WTC11 (cell line): ENCODE measurements around the gene RUNX1. TPM values are rescaled to one million over a fixed set of nuclear protein-coding genes. Genes with fewer than 3 reads are reported as not detected.

Experiments used
- ATAC-seq: fragments of 200-7000 bp; cut with Tn5 transposase; 2 replicates; pipeline ENCODE4 v1.10.0; 2021; ENCODE audit warnings: mild to moderate bottlenecking, moderate library complexity
- CTCF ChIA-PET: fragments of 300-600 bp; sonication (Branson Sonifier 250); formaldehyde crosslinking; loops from one replicate; lab custom pipeline; 2021; ENCODE audit warnings: antibody characterized with exemption; lab: Charles Lee
- POLR2A ChIA-PET: fragments of 350-600 bp; sonication (Branson Sonifier 250); formaldehyde crosslinking; loops from one replicate; lab custom pipeline; 2021; ENCODE audit warnings: antibody characterized with exemption; lab: Charles Lee
- DNase-seq: peaks from one replicate; pipeline ENCODE4 v3.0.0; 2021; ENCODE audit warnings: low spot score
- H3K27ac Mint-ChIP-seq: 2 replicates; pipeline ENCODE4 v1.8.0; 2021; ENCODE audit warnings: mixed read lengths
- H3K27me3 Mint-ChIP-seq: 2 replicates; pipeline ENCODE4 v1.8.0; 2021; ENCODE audit warnings: low read depth, mild to moderate bottlenecking, moderate library complexity, mixed read lengths
- H3K36me3 Mint-ChIP-seq: 2 replicates; pipeline ENCODE4 v1.8.0; 2021; ENCODE audit warnings: mixed read lengths
- H3K4me1 Mint-ChIP-seq: 2 replicates; pipeline ENCODE4 v1.8.0; 2022; ENCODE audit warnings: mixed read lengths
- H3K4me3 Mint-ChIP-seq: 2 replicates; pipeline ENCODE4 v1.8.0; 2021; ENCODE audit warnings: mild to moderate bottlenecking, moderate library complexity, mixed read lengths
- H3K9me3 Mint-ChIP-seq: 2 replicates; pipeline ENCODE4 v1.8.0; 2021; ENCODE audit warnings: mixed read lengths
- CREM ChIP-seq: sonication (generic); formaldehyde crosslinking; IDR thresholded peaks from 2 replicates; pipeline ENCODE4 v1.8.1; 2022; ENCODE audit warnings: mild to moderate bottlenecking, missing genetic modification reagents, moderate library complexity
- ESRRA ChIP-seq: sonication (generic); formaldehyde crosslinking; IDR thresholded peaks from 2 replicates; pipeline ENCODE4 v1.8.1; 2022; ENCODE audit warnings: mild to moderate bottlenecking, missing genetic modification reagents, borderline replicate concordance
- NR1H2 ChIP-seq: sonication (generic); formaldehyde crosslinking; IDR thresholded peaks from 2 replicates; pipeline ENCODE4 v1.9.0; 2021; ENCODE audit warnings: mild to moderate bottlenecking, moderate library complexity, missing genetic modification reagents
- SOX15 ChIP-seq: fragments of 250-450 bp; sonication (Bioruptor Pico); IDR thresholded peaks from 2 replicates; pipeline ENCODE4 v1.9.0; 2021; ENCODE audit warnings: mild to moderate bottlenecking
- ZNF263 ChIP-seq: sonication (generic); formaldehyde crosslinking; IDR thresholded peaks from 2 replicates; pipeline ENCODE4 v1.8.1; 2022; ENCODE audit warnings: low read depth, mild to moderate bottlenecking, moderate library complexity, missing genetic modification reagents
- total RNA-seq: library from RNA; stranded (reverse); gene quantifications from 3 replicates; pipeline ENCODE4 v1.2.3, GENCODE V29; 2021
- TF ChIP-seq, protein P1 (sequence below): sonication (generic); formaldehyde crosslinking; IDR thresholded peaks from 2 replicates; pipeline ENCODE4 v1.8.0; 2022; ENCODE audit warnings: mild to moderate bottlenecking, missing genetic modification reagents
- TF ChIP-seq, protein P2 (sequence below): fragments of 250-450 bp; sonication (Bioruptor Pico); IDR thresholded peaks from 2 replicates; pipeline ENCODE4 v1.9.0; 2021; ENCODE audit warnings: mild to moderate bottlenecking, borderline replicate concordance
- TF ChIP-seq, protein P3 (sequence below): fragments of 250-450 bp; sonication (Bioruptor Pico); IDR thresholded peaks from 2 replicates; pipeline ENCODE4 v1.9.0; 2021; ENCODE audit warnings: mild to moderate bottlenecking
- TF ChIP-seq, protein P4 (sequence below): sonication (generic); formaldehyde crosslinking; IDR thresholded peaks from 2 replicates; pipeline ENCODE4 v1.8.0; 2022; ENCODE audit warnings: missing genetic modification reagents
- TF ChIP-seq, protein P5 (sequence below): sonication (generic); formaldehyde crosslinking; conservative IDR thresholded peaks from 2 replicates; pipeline ENCODE4 v1.8.1; 2022; ENCODE audit warnings: mild to moderate bottlenecking, missing genetic modification reagents
- TF ChIP-seq, protein P6 (sequence below): sonication (generic); formaldehyde crosslinking; IDR thresholded peaks from 2 replicates; pipeline ENCODE4 v1.8.1; 2022; ENCODE audit warnings: mild to moderate bottlenecking, moderate library complexity, missing genetic modification reagents
- TF ChIP-seq, protein P7 (sequence below): sonication (generic); formaldehyde crosslinking; IDR thresholded peaks from 2 replicates; pipeline ENCODE4 v1.8.0; 2023; ENCODE audit warnings: missing genetic modification reagents

The RUNX1 gene
- total RNA-seq, 1 experiment from 2014 or later: 2.2 TPM

DNA sequence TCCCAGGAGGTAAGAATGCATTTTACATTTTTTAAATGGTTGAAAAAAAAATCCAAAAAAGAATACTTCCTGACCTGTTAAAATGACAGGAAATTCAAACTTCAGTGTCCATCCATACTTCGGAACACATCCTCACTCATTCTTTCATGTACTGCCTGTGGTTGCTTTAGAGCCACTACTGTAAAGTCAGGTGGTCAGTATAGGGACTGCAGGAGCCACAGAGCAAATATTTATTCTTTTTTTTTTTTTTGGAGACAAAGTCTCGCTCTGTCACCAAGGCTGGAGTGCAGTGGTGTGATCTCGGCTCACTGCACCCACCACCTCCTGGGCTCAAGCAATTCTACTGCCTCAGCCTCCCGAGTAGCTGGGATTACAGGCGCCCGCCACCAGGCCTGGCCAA, 255.6 kb downstream of the RUNX1 start (continued):
- TF ChIP-seq, protein P1, sequence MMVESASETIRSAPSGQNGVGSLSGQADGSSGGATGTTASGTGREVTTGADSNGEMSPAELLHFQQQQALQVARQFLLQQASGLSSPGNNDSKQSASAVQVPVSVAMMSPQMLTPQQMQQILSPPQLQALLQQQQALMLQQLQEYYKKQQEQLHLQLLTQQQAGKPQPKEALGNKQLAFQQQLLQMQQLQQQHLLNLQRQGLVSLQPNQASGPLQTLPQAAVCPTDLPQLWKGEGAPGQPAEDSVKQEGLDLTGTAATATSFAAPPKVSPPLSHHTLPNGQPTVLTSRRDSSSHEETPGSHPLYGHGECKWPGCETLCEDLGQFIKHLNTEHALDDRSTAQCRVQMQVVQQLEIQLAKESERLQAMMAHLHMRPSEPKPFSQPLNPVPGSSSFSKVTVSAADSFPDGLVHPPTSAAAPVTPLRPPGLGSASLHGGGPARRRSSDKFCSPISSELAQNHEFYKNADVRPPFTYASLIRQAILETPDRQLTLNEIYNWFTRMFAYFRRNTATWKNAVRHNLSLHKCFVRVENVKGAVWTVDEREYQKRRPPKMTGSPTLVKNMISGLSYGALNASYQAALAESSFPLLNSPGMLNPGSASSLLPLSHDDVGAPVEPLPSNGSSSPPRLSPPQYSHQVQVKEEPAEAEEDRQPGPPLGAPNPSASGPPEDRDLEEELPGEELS (CRISPR knock-in tag): no peak
- TF ChIP-seq CREM (CRISPR knock-in tag): no peak
- TF ChIP-seq ESRRA (CRISPR knock-in tag): no peak
- no peak for TF ChIP-seq SOX15 (CRISPR knock-in tag)
- TF ChIP-seq, all 79 proteins: peak for 0

DNA sequence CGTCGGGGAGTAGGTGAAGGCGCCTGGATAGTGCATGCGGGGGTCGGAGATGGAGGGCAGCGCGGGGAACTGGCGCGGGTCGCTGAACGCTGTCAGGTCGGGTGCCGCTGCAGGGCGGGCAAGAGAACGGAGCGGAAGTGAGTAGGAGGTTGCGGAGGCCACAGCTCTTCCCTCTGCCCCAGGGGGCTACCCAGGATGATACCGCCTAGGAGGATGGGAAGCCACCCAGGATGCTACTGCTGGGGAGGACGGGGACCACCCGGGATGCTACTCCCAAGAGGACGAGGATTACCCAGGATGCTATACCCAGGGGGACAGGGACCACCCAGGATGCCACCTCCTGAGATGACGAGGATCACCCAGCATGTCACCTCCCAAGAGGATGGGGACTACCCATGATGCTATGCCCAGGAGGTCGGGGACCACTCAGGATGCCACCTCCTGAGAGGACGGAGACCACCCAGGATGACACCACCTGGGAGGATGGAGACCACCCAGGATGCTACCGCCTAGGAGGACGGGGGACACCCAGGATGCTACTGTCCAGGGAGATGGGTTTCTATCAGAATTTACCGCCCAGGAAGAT, 256.5 kb downstream of the RUNX1 start:
- H3K36me3 Mint-ChIP-seq: no peaks in the 10 kb centered on the region
- peaks cover 15% of the 10 kb centered on the region for H3K4me1 Mint-ChIP-seq
- H3K27ac Mint-ChIP-seq: no peak overlapping the region
- ATAC-seq (no peak), DNase-seq (no peak)
- H3K9me3 Mint-ChIP-seq: no peaks in the 10 kb centered on the region
- TF ChIP-seq, protein P2, sequence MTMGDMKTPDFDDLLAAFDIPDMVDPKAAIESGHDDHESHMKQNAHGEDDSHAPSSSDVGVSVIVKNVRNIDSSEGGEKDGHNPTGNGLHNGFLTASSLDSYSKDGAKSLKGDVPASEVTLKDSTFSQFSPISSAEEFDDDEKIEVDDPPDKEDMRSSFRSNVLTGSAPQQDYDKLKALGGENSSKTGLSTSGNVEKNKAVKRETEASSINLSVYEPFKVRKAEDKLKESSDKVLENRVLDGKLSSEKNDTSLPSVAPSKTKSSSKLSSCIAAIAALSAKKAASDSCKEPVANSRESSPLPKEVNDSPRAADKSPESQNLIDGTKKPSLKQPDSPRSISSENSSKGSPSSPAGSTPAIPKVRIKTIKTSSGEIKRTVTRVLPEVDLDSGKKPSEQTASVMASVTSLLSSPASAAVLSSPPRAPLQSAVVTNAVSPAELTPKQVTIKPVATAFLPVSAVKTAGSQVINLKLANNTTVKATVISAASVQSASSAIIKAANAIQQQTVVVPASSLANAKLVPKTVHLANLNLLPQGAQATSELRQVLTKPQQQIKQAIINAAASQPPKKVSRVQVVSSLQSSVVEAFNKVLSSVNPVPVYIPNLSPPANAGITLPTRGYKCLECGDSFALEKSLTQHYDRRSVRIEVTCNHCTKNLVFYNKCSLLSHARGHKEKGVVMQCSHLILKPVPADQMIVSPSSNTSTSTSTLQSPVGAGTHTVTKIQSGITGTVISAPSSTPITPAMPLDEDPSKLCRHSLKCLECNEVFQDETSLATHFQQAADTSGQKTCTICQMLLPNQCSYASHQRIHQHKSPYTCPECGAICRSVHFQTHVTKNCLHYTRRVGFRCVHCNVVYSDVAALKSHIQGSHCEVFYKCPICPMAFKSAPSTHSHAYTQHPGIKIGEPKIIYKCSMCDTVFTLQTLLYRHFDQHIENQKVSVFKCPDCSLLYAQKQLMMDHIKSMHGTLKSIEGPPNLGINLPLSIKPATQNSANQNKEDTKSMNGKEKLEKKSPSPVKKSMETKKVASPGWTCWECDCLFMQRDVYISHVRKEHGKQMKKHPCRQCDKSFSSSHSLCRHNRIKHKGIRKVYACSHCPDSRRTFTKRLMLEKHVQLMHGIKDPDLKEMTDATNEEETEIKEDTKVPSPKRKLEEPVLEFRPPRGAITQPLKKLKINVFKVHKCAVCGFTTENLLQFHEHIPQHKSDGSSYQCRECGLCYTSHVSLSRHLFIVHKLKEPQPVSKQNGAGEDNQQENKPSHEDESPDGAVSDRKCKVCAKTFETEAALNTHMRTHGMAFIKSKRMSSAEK (CRISPR knock-in tag): no peak
- TF ChIP-seq, protein P3, sequence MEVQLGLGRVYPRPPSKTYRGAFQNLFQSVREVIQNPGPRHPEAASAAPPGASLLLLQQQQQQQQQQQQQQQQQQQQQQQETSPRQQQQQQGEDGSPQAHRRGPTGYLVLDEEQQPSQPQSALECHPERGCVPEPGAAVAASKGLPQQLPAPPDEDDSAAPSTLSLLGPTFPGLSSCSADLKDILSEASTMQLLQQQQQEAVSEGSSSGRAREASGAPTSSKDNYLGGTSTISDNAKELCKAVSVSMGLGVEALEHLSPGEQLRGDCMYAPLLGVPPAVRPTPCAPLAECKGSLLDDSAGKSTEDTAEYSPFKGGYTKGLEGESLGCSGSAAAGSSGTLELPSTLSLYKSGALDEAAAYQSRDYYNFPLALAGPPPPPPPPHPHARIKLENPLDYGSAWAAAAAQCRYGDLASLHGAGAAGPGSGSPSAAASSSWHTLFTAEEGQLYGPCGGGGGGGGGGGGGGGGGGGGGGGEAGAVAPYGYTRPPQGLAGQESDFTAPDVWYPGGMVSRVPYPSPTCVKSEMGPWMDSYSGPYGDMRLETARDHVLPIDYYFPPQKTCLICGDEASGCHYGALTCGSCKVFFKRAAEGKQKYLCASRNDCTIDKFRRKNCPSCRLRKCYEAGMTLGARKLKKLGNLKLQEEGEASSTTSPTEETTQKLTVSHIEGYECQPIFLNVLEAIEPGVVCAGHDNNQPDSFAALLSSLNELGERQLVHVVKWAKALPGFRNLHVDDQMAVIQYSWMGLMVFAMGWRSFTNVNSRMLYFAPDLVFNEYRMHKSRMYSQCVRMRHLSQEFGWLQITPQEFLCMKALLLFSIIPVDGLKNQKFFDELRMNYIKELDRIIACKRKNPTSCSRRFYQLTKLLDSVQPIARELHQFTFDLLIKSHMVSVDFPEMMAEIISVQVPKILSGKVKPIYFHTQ (CRISPR knock-in tag): no peak
- TF ChIP-seq, protein P4, sequence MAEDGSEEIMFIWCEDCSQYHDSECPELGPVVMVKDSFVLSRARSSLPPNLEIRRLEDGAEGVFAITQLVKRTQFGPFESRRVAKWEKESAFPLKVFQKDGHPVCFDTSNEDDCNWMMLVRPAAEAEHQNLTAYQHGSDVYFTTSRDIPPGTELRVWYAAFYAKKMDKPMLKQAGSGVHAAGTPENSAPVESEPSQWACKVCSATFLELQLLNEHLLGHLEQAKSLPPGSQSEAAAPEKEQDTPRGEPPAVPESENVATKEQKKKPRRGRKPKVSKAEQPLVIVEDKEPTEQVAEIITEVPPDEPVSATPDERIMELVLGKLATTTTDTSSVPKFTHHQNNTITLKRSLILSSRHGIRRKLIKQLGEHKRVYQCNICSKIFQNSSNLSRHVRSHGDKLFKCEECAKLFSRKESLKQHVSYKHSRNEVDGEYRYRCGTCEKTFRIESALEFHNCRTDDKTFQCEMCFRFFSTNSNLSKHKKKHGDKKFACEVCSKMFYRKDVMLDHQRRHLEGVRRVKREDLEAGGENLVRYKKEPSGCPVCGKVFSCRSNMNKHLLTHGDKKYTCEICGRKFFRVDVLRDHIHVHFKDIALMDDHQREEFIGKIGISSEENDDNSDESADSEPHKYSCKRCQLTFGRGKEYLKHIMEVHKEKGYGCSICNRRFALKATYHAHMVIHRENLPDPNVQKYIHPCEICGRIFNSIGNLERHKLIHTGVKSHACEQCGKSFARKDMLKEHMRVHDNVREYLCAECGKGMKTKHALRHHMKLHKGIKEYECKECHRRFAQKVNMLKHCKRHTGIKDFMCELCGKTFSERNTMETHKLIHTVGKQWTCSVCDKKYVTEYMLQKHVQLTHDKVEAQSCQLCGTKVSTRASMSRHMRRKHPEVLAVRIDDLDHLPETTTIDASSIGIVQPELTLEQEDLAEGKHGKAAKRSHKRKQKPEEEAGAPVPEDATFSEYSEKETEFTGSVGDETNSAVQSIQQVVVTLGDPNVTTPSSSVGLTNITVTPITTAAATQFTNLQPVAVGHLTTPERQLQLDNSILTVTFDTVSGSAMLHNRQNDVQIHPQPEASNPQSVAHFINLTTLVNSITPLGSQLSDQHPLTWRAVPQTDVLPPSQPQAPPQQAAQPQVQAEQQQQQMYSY (CRISPR knock-in tag): no peak
- TF ChIP-seq, protein P1 (CRISPR knock-in tag): no peak
- TF ChIP-seq NR1H2 (CRISPR knock-in tag): no peak
- TF ChIP-seq ZNF263 (CRISPR knock-in tag): no peak
- TF ChIP-seq, protein P5, sequence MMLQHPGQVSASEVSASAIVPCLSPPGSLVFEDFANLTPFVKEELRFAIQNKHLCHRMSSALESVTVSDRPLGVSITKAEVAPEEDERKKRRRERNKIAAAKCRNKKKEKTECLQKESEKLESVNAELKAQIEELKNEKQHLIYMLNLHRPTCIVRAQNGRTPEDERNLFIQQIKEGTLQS (CRISPR knock-in tag): no peak
- TF ChIP-seq, protein P6, sequence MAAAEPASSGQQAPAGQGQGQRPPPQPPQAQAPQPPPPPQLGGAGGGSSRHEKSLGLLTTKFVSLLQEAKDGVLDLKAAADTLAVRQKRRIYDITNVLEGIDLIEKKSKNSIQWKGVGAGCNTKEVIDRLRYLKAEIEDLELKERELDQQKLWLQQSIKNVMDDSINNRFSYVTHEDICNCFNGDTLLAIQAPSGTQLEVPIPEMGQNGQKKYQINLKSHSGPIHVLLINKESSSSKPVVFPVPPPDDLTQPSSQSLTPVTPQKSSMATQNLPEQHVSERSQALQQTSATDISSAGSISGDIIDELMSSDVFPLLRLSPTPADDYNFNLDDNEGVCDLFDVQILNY (CRISPR knock-in tag): no peak
- TF ChIP-seq, protein P7, sequence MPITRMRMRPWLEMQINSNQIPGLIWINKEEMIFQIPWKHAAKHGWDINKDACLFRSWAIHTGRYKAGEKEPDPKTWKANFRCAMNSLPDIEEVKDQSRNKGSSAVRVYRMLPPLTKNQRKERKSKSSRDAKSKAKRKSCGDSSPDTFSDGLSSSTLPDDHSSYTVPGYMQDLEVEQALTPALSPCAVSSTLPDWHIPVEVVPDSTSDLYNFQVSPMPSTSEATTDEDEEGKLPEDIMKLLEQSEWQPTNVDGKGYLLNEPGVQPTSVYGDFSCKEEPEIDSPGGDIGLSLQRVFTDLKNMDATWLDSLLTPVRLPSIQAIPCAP: no peak
- H3K27me3 Mint-ChIP-seq: no peaks in the 10 kb centered on the region
- no peak overlapping the region for H3K4me3 Mint-ChIP-seq
- ChIA-PET CTCF (no interaction called here), POLR2A (no interaction called here)
